GM21576 (cell line): ENCODE measurements around the gene PUM1.

ENCODE experiments used
- ATAC-seq: cut with Tn5 transposase; IDR thresholded peaks from one replicate; pipeline ENCODE4 v1.9.1; 2021; ENCODE audit warnings: mild to moderate bottlenecking, moderate library complexity; ENCODE audit not compliant: unreplicated experiment

The PUM1 gene

DNA sequence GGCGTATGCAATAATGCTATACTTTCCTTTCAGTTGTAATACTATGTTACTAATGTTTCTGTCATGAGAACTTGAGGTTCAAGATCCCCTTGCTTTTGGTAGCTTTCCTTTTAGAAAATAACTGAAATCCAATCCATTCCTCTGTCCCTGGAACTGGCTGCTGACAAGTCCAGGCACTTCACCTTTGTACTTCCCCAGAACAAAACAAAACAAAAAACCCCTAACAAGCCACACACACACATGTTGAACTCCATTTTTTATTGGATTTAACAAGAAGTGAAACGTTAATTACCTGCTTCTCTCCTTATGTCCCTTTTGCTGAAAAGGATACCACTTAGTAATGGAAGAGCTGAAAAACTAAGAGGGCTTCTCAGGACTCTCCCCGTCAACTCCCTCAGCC lies 130.9 kb downstream of the PUM1 start:
- no peak for ATAC-seq

DNA sequence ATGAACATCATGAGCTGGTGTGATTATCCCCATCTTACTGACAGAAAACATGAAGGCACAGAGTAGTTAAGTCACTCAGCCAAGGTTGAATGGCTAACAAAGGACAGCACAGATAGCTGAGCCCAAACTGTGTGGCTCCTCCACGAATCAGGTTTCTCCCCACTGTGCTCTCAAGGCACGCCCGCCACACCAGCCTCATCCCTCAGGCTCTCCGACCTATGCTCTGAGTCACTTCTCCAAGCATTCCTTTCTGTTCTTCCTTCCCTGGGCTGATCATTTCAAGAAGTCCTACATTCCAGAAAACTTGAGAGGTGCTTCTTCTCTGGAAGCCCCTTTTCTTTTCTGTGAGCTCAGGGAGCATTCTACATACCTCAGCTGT lies 131.7 kb downstream of the PUM1 start:
- no peak for ATAC-seq

DNA sequence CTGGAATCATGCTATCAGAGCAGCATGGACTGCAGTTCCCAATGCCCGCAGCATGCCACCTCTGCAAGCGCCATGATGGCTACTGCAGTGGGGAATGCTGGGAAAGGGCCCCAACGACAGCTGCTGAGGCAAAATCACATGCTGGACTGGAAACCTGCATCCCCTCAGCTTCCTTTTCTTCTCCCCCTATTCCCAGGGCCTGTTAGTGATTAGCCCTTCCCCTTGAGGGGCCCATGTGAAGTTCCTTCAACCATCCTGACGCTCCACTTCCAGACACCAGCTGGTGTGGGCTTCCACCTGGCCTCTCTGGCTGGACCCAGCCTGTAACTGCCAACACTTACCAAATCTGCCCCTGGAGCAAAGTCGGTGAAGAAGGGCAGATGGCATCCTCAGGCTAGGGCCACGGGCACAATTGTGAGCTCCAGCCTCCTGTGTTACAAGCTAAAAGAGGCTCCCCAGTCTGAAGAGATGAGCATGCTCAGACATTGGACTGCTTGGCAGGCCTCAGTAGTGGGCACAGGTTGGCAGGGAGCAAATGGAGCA lies 134.8 kb downstream of the PUM1 start:
- ATAC-seq: no peak

DNA sequence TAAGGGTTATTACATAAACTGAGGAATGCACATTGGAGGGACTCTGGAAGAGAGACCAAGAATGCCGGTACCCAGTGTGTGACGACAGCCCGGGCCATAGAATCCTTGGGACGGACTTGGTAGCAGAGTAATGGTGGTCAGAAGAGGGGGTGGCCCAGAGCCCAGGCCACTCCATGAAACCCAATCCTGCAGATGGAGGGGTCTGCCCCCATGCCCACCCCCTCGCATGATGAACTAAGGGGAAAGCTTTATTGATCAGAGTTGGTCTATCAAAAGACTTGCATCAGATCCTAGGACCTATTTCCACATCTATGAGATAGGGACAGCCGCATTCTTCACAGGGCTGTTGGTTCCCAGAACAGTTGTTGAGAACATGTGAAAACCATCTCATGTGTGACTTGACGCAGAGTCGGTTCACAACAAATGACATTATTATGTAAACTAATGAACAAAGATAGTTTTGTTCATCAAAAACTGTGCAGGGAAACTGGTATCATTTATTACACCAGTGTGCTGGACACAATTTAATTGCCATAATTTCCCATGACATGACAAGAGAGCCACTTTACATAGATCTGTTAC lies 135.5 kb downstream of the PUM1 start:
- no peak for ATAC-seq

DNA sequence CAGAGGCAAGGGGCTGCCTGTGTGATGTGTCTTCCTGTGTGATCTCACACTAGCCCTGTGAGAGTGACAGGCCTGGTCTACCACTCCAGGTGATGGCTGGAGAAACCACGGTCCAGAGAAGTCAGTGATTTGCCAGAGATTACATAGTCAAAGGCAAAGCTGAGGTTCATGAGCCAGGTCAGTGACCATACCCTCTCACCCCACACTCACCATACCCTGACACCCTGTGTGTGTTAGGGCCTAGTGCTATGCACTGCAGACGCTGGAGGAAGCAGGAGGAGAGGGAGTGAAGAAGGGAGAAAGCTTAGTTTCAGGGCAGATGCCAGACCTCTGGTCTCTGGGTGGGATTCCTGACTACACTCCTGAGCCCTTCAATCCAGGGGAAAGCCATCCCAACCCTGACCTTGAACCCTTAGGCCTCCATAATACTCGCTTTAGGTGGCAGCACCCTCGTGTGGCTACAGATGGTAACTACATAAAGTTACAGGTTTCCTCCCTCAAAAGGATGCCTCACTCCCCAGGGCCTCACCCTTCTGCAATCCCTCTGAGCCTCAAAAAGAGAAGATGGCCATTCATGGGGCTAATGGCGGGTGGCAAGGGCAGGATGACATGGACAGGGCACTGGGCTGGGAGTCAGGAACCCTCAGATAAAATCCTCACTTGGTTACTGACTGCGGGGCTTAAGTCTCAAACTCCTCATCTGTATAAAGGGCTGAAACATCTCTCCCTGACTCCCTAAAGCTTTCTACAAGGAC lies 136.2 kb downstream of the PUM1 start:
- no peak for ATAC-seq

DNA sequence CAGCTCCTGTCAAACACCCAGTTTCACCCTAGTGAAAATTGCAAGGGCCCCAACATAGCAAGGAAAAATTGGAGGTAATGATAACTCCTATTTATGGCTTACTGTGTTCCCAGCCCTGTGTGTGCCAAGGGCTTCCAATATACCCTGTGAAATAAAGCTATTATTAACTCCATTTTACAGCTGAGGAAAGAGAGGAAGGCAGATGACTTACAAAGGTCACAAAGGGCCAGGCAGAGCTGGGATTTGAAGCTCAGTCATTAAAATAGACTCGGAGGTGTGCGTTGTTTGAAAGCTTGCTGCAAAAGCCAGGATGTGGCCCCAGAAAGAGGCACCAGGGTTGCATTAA lies 136.8 kb downstream of the PUM1 start:
- no peak for ATAC-seq

DNA sequence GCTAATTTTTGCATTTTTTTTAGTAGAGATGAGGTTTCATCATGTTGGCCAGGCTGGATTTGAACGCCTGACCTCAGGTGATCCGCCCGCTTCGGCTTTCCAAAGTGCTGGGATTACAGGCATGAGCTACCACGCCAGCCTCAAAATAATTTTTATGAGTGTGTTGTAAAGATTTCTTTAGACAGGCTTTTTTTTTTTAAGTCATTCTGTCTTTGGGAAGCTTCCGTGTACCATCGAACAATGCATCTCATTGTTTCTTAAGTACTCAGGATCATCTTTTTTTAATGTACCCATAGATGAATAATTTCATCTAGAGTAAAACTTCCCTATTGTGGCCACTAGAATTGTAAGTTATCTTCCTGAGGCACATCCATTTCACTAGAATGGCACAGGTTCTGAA lies 137.3 kb downstream of the PUM1 start:
- no peak for ATAC-seq

DNA sequence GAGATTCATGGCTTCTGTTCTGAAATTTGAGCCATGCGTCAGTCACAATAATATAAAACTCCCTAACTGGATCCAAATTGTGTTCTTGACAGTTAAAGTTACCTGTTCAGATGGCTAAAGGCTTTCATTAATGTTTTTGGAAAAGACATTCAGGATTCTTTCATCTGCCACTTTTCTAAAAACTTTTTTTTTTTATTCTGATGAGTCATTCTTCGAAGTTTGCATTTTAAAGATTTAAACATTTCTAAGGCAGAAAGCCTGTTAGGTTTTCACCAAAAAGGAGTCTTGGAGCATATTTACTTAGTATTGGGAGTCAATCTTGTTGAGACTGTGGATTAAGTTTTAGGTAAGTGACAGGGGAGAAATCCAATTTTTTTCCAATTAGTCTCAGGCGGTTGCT lies 138.1 kb downstream of the PUM1 start:
- ATAC-seq: no peak

DNA sequence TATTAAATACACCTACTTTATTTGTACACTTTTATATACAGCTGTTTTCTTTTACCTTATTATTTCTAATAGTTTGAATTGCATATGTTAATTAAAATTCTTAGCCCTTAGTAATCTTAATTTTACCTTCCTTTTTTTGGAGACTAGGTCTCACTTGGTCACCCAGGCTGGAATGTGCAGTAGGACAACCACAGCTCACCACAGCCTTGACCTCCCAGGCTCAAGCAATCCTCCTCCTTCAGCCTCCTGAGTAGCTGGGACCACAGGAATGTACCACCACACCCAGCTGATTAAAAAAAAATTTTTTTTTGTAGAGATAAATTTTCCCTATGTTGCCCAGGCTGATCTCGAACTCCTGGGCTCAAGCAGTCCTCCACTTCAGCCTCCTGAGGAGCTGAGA lies 141.9 kb downstream of the PUM1 start:
- ATAC-seq: no peak

DNA sequence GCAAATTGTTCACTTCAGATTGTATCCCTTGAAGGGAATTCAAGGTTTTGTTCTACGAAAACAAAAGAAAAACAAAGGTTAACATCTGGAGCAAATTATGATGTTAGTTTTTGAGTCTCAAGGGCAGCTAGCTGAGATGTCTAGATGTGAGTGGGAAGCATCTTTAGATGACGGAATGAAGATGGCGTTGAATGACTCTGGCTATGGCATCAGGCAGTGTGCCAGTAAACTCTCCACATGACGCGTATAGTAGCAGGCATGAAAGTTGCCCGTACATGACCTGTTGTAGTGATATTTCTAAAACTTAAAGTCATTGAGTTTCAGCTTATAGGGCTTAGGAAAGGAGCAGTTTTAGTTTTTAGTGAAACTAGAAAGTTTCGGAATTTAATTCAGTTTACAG lies 144.7 kb downstream of the PUM1 start:
- ATAC-seq: no peak

DNA sequence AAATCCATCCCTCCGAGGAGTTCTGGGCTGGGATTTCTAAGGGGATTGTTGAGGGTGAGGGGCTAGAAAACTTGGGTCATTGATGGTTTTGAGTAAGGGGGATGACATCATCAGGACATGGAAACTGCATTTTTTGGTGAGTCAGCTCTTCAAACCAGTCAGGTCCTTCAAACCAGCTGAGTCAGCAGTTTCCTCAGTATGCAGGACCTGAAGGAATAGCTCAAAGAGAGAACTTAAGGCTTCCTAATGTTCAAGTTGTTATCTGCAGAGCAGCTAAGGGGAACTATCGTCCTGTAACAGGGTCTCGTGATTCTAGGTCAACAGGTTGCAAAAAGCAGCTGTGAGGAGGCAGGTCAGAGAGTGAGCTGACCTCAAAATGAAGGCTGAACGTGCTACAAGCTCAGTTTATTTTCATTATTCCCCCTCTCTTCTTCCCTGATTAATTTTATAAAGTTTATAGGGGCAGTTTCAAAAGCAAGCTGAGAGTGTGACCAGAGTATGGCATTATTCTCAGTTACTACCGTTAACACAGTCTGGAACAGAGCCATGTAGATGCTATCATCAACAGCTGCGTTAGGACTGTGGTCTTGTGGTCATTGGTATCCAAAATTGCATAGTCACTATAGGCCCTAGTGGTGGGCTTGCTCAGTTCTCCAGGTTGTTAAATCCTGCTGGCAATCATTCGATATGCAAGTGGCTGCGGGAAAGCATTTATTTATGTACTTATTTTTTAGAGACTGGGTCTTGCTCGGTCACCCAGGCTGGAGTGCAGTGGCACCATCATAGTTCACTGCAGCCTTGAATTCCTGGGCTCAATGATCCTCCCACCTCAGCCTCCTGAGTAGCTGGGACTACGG lies 146.3 kb downstream of the PUM1 start:
- ATAC-seq: no peak

DNA sequence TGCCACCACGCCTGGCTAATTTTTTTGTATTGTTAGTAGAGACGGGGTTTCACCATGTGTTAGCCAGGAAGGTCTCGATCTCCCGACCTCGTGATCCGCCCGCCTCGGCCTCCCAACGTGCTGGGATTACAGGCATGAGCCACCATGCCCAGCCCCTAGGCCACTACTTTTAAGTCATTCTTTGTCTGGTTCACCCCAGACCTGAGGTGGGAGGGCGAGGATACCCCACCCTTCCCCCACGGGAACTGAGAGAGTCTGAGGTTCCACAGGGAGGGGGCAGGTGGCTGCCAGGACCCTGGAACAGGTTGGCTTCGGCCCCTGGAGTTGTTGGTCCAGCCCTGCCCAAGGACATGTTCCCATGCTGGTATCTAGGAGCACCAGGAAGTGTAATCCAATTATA lies 149.2 kb downstream of the PUM1 start:
- ATAC-seq: no peak

DNA sequence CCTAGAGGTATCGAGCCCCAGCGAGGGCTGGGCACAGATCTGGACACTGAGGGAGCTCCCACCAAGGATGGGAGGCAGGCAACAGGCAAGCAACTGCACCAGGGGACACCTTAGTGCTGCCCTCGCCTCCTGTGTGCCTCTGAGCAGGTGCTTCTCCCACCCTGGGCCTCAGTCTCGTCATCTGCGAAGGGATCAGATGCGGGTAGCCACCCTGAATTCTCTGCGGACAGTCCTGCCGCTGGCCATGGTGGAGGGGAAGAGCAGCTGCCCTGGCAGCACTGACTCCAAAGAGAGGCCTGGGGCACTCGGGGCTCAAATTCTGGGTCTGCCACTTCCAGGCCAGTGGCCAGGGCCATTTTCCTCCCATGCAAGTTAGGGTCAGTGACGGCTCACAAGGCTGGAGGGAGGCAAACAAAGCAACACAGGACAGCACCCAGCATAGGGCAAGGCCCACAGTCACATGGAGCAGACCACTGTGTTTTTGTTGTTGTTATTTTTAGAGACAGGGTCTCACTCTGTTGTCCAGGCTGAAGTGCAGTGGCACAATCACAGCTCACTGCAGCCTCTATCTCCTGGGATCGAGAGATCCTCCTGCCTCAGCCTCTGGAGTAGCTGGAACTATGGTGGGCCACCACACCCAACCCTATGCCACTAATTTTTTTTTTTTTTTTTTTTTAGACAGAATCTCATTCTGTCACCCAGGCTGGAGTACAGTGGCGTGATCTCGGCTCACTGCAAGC lies 149.9 kb downstream of the PUM1 start:
- ATAC-seq: no peak

DNA sequence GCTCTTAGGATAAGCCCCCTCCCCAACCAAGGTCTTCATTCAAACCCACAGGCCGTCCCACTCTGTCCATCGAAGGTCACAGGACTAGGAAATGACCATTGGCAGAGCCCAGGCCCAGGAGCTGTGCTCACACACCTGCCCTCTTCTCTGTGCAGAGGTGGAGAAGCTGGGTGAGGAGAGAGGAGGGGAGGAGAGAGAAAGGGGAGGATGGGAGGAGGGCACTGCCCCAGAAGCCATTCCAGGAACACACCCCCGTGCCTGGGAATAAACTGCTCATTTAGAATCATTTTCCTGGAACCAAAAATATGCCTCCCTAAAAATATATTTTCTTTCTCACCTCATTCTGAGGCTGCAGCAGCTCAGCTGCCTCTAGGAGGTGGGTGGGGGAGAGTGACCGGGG lies 150.6 kb downstream of the PUM1 start:
- ATAC-seq: no peak

DNA sequence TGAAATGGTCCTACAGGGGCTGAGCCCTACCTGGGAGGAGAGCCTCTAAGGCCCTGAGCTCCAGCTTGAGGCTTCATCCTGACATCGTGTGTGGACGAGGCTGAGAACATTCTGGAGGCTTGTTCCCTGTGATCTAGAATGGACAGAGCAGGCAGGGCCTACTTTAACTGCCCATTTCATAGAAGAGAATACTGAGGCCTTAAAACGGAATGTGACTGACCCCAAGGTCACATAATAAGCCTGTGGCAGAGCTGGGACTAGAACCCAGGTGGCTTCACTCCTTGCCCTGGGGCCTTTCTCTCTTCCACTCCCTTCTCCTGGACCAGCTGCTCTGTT lies 151.0 kb downstream of the PUM1 start:
- no peak for ATAC-seq

DNA sequence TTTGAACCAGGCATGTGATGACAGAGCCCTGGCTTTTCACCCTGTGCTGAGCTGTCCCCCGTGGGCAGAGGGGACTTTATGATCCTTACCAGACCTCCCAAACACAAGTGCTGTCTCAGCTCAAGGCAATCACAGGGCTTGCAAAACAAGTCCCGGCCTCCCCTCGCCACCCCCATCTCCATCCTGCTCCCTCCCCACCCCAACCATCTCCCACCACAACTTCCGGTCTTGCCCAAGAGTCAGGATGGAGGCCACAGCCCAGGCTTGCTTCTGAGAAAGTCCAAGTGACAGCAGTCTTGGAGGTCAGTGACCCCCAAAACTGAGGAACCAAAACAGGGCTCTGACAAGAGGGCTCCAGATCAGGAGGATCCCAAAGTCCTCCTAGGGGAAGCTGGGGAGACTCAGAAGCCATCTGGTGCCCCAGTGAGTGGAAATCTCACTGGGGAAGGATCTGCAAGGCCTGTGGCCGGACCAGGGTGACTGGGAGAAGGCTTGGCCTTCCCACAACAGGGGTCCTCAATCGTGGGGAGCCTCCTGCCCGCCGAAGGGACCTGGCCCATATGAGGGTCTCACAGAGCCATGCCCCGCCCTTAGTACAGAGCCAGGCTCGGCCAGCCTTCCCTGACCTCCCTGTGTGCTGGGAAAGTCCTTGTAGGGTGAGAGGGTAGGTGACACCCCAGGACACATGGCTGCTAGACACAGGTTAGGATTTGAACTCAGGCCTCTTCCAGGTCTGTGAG lies 152.4 kb downstream of the PUM1 start:
- ATAC-seq: no peak

DNA sequence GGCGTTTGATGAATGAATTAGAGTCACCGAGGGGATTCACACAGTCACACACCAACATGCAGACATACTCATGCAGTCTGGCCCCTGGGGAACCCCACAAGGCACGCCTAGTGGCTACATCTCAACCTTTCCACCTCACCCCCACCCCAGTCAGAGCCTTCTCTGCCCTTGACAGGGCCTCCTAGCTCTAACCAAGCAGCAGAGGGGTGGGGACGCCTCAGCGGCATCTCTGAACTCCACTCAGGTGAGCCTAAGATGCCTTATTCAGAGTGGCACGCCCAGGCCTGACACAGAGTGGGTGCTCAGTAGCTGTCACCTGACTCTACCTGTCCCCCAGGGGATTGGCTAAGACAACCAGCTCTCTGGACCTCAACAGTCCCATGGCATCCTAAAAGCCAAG lies 153.3 kb downstream of the PUM1 start:
- no peak for ATAC-seq

DNA sequence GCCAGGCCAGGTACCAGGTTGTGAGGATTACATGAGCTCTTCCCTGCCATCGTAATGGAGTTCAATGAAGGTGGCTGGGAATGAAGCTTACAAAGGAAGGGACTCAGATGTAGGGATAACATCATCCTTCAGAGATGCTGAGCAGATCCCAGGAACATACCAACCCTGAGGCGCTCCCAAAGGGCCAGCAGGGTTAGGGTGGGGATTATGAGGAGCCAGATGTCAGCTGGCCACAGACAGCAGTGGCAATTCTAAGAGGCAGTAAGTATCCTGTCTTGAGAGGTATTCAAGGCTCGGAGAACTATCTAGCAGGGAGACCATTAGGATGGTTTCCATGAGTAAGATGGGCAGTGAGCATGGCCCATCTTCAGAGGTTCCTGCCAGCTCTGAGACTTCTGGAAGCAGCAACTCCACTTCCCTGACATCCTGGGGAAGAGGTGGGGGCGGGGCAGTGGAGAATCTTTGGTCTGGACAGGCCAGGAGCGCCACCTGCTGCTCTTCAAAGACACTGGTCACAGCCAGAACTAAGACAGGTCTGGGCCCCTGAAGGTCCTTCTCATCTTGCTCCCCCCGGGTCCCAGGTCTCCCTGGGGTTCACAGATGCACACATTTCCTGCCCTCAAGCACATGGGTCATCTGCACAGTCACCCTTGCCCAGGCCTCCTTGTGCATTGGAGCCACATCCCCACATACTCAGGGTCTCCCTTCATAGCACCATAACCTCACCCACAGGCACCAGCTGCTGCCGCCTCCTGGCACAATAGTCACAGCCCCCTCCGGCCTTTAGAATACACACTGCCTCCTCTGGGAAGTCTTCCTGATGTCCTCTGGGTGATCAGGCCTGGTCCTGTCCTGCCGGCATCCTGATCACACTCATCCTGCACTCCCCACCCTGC lies 154.2 kb downstream of the PUM1 start:
- no peak for ATAC-seq

DNA sequence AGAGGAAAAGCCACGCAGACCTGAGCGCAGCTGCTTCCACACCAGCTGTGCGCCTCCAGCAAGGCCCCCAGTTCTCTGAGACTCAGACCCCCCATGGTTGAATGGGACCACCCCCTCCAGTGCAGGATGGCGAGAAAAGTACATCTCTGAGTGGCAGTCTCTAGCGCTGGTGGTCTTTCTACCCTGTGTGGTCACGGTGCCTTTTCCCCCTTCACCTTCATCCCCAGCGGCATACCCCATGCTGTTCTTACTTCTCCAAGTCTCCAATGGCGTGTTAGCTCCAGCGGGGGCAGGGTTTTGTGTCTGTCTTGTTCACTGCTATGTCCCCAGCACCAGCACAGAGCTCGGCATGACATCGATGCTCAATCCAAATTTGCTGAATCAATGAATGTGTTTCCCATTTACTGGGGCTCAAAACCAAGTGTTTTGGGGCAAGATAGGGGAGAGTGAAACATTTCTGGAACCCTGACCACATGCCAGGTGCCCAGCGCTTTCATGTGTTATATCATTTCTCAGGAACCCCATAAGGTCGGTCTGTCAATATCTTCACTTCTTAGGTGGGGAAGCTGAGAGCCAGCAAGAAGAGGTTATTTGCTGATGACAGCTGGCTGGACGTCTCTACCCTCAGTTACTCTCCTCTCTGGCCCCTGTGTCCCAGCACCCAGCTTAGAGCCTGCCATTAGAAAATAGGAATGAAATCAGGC lies 156.0 kb downstream of the PUM1 start:
- no peak for ATAC-seq
